Testis (tissue), 2 donors: Measurements from ENCODE around the gene SNAPC1.

ENCODE experiments used
- POLR2A ChIP-seq: fragments of 450-650 bp; IDR thresholded peaks from one replicate; pipeline ENCODE4 v1.6.1; 2017; ENCODE audit warnings: antibody characterized with exemption, mild to moderate bottlenecking, moderate library complexity
- TF ChIP-seq, protein P1 (sequence below), 3 experiments: fragments of 450-650 bp in 2 of 3; fragments of 200-600 bp in 1 of 3; sonication (generic) in 1 of 3; IDR thresholded peaks; one replicate each; pipeline ENCODE4 v1.5.1; 2016 to 2019; ENCODE audit warnings: antibody characterized with exemption in 3 of 3, mild to moderate bottlenecking in 2 of 3, moderate library complexity in 1 of 3

DNA sequence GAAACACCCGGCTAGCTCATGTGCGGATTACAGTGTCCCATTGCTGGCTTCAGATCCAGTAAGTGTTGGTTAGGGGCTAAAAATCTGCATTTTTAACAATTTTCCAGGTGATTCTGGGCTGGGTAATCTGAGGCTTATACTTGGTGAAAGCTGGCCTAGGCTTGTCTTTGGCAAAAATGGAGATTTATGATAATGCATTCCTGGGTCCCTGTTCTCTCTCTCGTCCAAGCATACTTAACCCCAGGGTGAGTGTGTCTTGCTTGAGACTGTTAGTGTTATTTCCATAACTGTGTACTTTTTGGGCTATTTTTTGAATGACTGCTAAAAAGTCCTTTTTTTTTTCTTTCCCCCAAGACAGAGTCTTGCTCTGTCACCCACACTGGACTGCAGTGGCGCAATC lies 43.2 kb downstream of the SNAPC1 start:
- TF ChIP-seq, protein P1, sequence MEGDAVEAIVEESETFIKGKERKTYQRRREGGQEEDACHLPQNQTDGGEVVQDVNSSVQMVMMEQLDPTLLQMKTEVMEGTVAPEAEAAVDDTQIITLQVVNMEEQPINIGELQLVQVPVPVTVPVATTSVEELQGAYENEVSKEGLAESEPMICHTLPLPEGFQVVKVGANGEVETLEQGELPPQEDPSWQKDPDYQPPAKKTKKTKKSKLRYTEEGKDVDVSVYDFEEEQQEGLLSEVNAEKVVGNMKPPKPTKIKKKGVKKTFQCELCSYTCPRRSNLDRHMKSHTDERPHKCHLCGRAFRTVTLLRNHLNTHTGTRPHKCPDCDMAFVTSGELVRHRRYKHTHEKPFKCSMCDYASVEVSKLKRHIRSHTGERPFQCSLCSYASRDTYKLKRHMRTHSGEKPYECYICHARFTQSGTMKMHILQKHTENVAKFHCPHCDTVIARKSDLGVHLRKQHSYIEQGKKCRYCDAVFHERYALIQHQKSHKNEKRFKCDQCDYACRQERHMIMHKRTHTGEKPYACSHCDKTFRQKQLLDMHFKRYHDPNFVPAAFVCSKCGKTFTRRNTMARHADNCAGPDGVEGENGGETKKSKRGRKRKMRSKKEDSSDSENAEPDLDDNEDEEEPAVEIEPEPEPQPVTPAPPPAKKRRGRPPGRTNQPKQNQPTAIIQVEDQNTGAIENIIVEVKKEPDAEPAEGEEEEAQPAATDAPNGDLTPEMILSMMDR (IDR thresholded peaks at IDR 0.05) = no peak
- TF ChIP-seq POLR2A = no peak
